Nephron (organoid): ENCODE results near the gene ABCA5.
"Not testable (repeated sequence)": the region's sequence is repeated elsewhere in the genome, so short reads cannot be mapped to it uniquely, and the experiment has no call there.

ENCODE experiments used
- H3K27ac Mint-ChIP-seq, 3 experiments: 2 replicates each; pipeline ENCODE4 v1.8.0; 2020; ENCODE audit warnings: mixed read lengths in 3 of 3, mild to moderate bottlenecking in 2 of 3, moderate library complexity in 1 of 3
- H3K27me3 Mint-ChIP-seq: 2 replicates; pipeline ENCODE4 v1.8.0; 2021; ENCODE audit warnings: low read depth, mild to moderate bottlenecking, moderate library complexity, mixed read lengths
- H3K36me3 Mint-ChIP-seq: 2 replicates; pipeline ENCODE4 v1.8.0; 2020; ENCODE audit warnings: low read depth, mixed read lengths
- H3K4me1 Mint-ChIP-seq: 2 replicates; pipeline ENCODE4 v1.8.0; 2020; ENCODE audit warnings: mixed read lengths
- H3K4me3 Mint-ChIP-seq, 3 experiments: 2 replicates each; pipeline ENCODE4 v1.8.0; 2020; ENCODE audit warnings: mild to moderate bottlenecking in 3 of 3, mixed read lengths in 3 of 3, moderate library complexity in 2 of 3
- H3K9me3 Mint-ChIP-seq: 2 replicates; pipeline ENCODE4 v1.8.0; 2020; ENCODE audit warnings: mixed read lengths
- CTCF ChIP-seq, 3 experiments: fragments of 200-600 bp; sonication (generic); IDR thresholded peaks; one replicate each; pipeline ENCODE4 v1.5.0; 2021; ENCODE audit warnings: antibody characterized with exemption in 3 of 3; ENCODE audit not compliant: unreplicated experiment in 3 of 3

Gene ABCA5

GRCh38 chr17:69286257-69286656 is 40.7 kb downstream of the ABCA5 start:
- Mint-ChIP-seq H3K4me1 (no peaks in the 10 kb centered on the region), H3K27me3 (no peaks in the 10 kb centered on the region), H3K9me3 (peaks cover 5% of the 10 kb centered on the region)

GRCh38 chr17:69284646-69285045 is 42.3 kb downstream of the ABCA5 start:
- Mint-ChIP-seq H3K27ac (no peak overlapping the region), H3K4me1 (no peaks in the 10 kb centered on the region), H3K36me3 (peaks cover 16% of the 10 kb centered on the region), H3K27me3 (no peaks in the 10 kb centered on the region), H3K4me3 (no peak overlapping the region), H3K9me3 (peaks cover 5% of the 10 kb centered on the region)
- TF ChIP-seq CTCF (IDR thresholded peaks at IDR 0.05; ENCODE audit: unreplicated experiment in 3 of 3), result no peak

More at GRCh38 chr17:69286257-69286656, 40.7 kb downstream of the ABCA5 start:
- Mint-ChIP-seq H3K4me3 (no peak overlapping the region), H3K27ac (no peak overlapping the region), H3K36me3 (peaks cover 16% of the 10 kb centered on the region)
- TF ChIP-seq CTCF (IDR thresholded peaks at IDR 0.05; ENCODE audit: unreplicated experiment in 3 of 3), result no peak

- no peak overlapping the region for H3K4me3 Mint-ChIP-seq
- H3K27me3 Mint-ChIP-seq, result no peaks in the 10 kb centered on the region
- no peak for TF ChIP-seq CTCF (IDR thresholded peaks at IDR 0.05; ENCODE audit: unreplicated experiment in 3 of 3)
- no peaks in the 10 kb centered on the region for H3K4me1 Mint-ChIP-seq
- no peak overlapping the region for H3K27ac Mint-ChIP-seq
- H3K36me3 Mint-ChIP-seq, result peaks cover 16% of the 10 kb centered on the region
- peaks cover 7% of the 10 kb centered on the region for H3K9me3 Mint-ChIP-seq
These were observed 44.9 kb downstream of the ABCA5 start for GRCh38 chr17:69282002-69282401.

GRCh38 chr17:69276279-69276678 is 50.7 kb downstream of the ABCA5 start:
- not testable (repeated sequence) for H3K4me3 Mint-ChIP-seq, H3K36me3 Mint-ChIP-seq, H3K27me3 Mint-ChIP-seq, H3K27ac Mint-ChIP-seq, H3K4me1 Mint-ChIP-seq, H3K9me3 Mint-ChIP-seq

- H3K36me3 Mint-ChIP-seq, result no peaks in the 10 kb centered on the region
These were observed 51.2 kb downstream of the ABCA5 start for GRCh38 chr17:69275751-69276150.

GRCh38 chr17:69271023-69271422 is 55.9 kb downstream of the ABCA5 start:
- H3K36me3 Mint-ChIP-seq, result no peaks in the 10 kb centered on the region
- H3K4me3 Mint-ChIP-seq, result no peak overlapping the region
- H3K27me3 Mint-ChIP-seq, result no peaks in the 10 kb centered on the region
- TF ChIP-seq CTCF (IDR thresholded peaks at IDR 0.05; ENCODE audit: unreplicated experiment in 3 of 3), result no peak
- no peak overlapping the region for H3K27ac Mint-ChIP-seq
- no peaks in the 10 kb centered on the region for H3K9me3 Mint-ChIP-seq
- H3K4me1 Mint-ChIP-seq, result no peaks in the 10 kb centered on the region

More at GRCh38 chr17:69275751-69276150, 51.2 kb downstream of the ABCA5 start:
- no peaks in the 10 kb centered on the region for H3K27me3 Mint-ChIP-seq
- TF ChIP-seq CTCF (IDR thresholded peaks at IDR 0.05; ENCODE audit: unreplicated experiment in 3 of 3), result no peak
- no peak overlapping the region for H3K4me3 Mint-ChIP-seq
- no peaks in the 10 kb centered on the region for H3K4me1 Mint-ChIP-seq
- H3K9me3 Mint-ChIP-seq, result peaks cover 2% of the 10 kb centered on the region
- no peak overlapping the region for H3K27ac Mint-ChIP-seq
